Muscle layer of duodenum (tissue), 2 donors: ENCODE data around the gene ARPC4.

Experiments used
- H3K27ac ChIP-seq: one replicate; pipeline ENCODE4 v1.7.0; 2013; ENCODE audit warnings: mild to moderate bottlenecking, low read length
- H3K27me3 ChIP-seq: one replicate; pipeline ENCODE4 v1.7.0; 2013; ENCODE audit warnings: low read depth, mild to moderate bottlenecking, control low read depth, low read length
- H3K36me3 ChIP-seq, 2 donors: one replicate each; pipeline ENCODE4 v1.7.0; 2013; ENCODE audit warnings: low read length in 2 of 2, control low read depth in 1 of 2, mild to moderate bottlenecking in 1 of 2; ENCODE audit not compliant: insufficient read depth in 2 of 2, control insufficient read depth in 1 of 2
- H3K4me1 ChIP-seq, 2 donors: one replicate each; pipeline ENCODE4 v1.7.0; 2013; ENCODE audit warnings: low read length in 2 of 2, mild to moderate bottlenecking in 2 of 2, control low read depth in 1 of 2, moderate library complexity in 1 of 2; ENCODE audit not compliant: insufficient read depth in 2 of 2, control insufficient read depth in 1 of 2
- H3K4me3 ChIP-seq, 2 donors: one replicate each; pipeline ENCODE4 v1.7.0; 2013; ENCODE audit warnings: low read length in 2 of 2, low read depth in 1 of 2, mild to moderate bottlenecking in 1 of 2
- H3K9me3 ChIP-seq, 2 donors: one replicate each; pipeline ENCODE4 v1.7.0; 2013; ENCODE audit warnings: low read length in 2 of 2, control low read depth in 1 of 2, mild to moderate bottlenecking in 1 of 2; ENCODE audit not compliant: control insufficient read depth in 1 of 2
- donor health status: healthy.

ARPC4 gene

DNA sequence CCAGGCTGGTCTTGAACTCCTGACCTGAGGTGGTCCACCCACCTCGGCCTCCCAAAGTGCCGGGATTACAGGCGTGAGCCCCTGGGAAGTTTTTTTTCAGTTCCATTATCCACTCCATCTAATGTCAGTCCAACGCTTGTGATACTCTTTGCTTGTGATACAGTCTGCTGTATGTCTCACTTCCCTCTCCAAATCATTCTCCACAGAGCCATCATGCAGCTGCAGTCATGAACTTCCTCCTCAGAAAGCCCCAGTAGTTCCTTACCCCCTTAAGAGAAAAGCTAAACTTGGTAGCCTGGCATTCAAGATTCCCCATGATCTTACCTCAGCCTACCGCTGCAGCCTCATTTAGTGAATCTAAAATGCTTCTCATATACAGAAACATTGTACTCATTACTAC lies 2.3 kb downstream of the ARPC4 start:
- H3K36me3 ChIP-seq: peaks cover 29 to 40% of the 10 kb centered on the region in 2 donors
- H3K27me3 ChIP-seq: no peaks in the 10 kb centered on the region
- no peak overlapping the region for H3K4me3 ChIP-seq
- no peak overlapping the region for H3K27ac ChIP-seq
- peaks cover 5 to 41% of the 10 kb centered on the region in 2 donors for H3K4me1 ChIP-seq
- no peaks in the 10 kb centered on the region for H3K9me3 ChIP-seq

DNA sequence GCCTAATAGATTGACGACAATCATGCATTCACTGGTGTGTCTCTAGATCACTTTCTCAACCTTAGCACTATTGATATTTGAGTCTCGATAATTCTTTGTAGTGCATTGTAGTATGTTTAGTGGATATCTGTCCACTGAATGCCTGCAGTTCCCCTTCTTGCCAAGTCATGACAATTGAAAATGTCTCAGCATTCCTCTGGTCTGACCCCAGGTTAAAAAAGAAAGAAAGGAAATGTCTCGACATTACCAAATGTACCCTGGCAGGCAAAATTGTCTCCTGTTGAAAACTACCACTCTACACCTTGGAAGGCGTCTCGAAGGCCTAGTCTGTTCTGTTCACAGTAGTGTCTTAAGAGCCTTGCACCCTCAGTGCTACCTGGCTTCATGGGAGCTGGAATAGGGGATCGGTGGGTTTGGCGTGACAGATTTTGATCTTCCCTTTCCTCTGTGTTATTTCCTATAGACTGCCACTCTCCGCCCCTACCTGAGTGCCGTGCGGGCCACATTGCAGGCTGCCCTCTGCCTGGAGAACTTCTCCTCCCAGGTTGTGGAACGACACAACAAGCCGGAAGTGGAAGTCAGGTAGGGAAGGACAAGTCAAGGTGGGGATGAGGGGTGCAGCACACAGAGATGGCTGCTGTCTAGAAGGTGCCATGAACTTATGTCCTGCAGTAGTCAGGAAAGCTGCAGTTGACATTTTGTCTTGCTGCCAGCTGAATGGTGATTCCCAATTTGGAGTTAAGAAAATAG lies 4.5 kb downstream of the ARPC4 start:
- Histone ChIP-seq H3K9me3 (no peaks in the 10 kb centered on the region), H3K36me3 (peaks cover 39 to 50% of the 10 kb centered on the region in 2 donors), H3K4me3 (no peak overlapping the region), H3K27me3 (no peaks in the 10 kb centered on the region), H3K27ac (no peak overlapping the region), H3K4me1 (peaks cover 0 to 28% of the 10 kb centered on the region in 2 donors)

DNA sequence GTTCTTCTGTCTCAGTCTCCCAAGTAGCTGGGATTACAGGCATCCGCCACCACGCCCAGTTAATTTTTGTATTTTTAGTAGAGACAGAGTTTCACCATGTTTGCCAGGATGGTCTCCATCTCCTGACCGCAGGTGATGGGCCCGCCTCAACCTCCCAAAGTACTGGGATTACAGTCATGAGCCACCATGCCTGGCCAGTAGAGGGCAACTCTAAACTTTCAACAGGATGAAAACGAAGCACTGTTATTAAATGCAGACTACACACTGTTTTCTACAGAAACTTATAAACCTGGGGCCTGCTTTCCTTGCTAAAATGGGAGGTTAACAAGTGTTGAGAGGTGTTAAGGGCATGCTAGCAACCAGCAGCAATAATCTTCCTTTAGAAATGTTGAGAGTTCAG lies 7.6 kb downstream of the ARPC4 start:
- Histone ChIP-seq H3K36me3 (peaks cover 64 to 78% of the 10 kb centered on the region in 2 donors), H3K4me1 (peaks cover 0 to 9% of the 10 kb centered on the region in 2 donors), H3K4me3 (no peak overlapping the region), H3K27me3 (no peaks in the 10 kb centered on the region), H3K9me3 (no peaks in the 10 kb centered on the region), H3K27ac (no peak overlapping the region)

DNA sequence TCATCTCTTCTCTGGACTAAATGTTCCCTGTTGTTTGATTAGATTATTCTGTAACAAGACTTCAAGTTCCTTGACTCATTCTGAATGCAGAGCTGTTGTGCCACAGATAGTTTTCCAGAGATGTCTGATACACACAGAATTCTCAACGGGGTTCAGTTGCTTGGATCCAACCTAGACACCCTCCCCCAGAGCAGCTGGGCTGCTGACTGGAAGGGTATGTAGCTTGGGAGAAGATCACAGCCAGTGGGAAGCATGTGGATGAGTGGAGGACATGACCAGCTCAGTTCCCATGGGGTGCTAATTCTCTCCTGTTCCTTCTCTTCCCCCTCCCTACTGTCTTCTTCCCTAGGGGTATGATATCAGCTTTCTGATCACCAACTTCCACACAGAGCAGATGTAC lies 10.6 kb downstream of the ARPC4 start:
- H3K4me1 ChIP-seq: no peaks in the 10 kb centered on the region
- H3K27me3 ChIP-seq: no peaks in the 10 kb centered on the region
- H3K4me3 ChIP-seq: no peak overlapping the region
- no peak overlapping the region for H3K27ac ChIP-seq
- peaks cover 57 to 86% of the 10 kb centered on the region in 2 donors for H3K36me3 ChIP-seq
- no peaks in the 10 kb centered on the region for H3K9me3 ChIP-seq

DNA sequence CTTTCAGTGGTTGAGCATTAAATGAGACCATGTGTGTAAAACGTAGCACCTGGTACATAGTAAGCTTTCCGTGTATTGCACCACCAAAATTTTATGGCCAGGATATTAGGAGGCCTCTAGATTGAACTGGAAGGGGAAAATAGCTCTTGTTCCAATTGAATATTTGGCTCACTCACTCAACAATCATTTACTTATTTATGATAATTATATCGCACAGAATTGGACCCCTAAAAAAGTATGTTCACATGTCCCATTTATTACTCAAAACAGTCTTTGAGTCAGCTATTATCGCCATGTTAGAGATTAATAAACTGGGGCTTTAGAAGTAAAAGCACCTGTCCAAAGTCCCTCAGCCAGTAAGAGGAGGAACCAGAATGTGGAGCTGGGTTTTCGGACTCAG lies 12.1 kb downstream of the ARPC4 start:
- H3K4me3 ChIP-seq: no peak overlapping the region
- no peaks in the 10 kb centered on the region for H3K4me1 ChIP-seq
- no peaks in the 10 kb centered on the region for H3K9me3 ChIP-seq

DNA sequence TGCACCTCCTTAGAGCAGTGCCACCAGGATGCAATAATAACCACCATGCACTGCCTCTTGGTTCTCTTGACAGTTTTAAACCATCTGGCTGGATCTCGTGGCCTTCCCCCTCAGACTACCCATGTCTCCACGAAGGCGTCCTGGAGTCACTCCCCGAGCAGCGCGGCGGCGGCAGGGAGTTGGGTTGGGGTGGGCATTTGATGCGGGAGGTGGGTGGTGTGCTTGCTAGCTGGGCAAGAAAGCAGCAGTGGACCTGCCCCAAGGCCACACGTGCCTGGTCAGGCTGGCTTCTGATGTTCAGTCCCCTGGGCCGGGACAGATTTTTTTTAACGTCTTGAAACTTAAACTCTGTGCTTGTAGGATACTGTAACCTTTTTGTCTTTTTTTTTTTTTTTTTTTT lies 13.3 kb downstream of the ARPC4 start:
- Histone ChIP-seq H3K36me3 (peaks cover 38 to 61% of the 10 kb centered on the region in 2 donors), H3K27ac (no peak overlapping the region), H3K4me1 (peaks cover 0 to 8% of the 10 kb centered on the region in 2 donors), H3K4me3 (no peak overlapping the region), H3K27me3 (no peaks in the 10 kb centered on the region), H3K9me3 (no peaks in the 10 kb centered on the region)

More for the DNA sequence above, 12.1 kb downstream of the ARPC4 start:
- H3K27me3 ChIP-seq: no peaks in the 10 kb centered on the region
- peaks cover 47 to 73% of the 10 kb centered on the region in 2 donors for H3K36me3 ChIP-seq
- H3K27ac ChIP-seq: no peak overlapping the region

DNA sequence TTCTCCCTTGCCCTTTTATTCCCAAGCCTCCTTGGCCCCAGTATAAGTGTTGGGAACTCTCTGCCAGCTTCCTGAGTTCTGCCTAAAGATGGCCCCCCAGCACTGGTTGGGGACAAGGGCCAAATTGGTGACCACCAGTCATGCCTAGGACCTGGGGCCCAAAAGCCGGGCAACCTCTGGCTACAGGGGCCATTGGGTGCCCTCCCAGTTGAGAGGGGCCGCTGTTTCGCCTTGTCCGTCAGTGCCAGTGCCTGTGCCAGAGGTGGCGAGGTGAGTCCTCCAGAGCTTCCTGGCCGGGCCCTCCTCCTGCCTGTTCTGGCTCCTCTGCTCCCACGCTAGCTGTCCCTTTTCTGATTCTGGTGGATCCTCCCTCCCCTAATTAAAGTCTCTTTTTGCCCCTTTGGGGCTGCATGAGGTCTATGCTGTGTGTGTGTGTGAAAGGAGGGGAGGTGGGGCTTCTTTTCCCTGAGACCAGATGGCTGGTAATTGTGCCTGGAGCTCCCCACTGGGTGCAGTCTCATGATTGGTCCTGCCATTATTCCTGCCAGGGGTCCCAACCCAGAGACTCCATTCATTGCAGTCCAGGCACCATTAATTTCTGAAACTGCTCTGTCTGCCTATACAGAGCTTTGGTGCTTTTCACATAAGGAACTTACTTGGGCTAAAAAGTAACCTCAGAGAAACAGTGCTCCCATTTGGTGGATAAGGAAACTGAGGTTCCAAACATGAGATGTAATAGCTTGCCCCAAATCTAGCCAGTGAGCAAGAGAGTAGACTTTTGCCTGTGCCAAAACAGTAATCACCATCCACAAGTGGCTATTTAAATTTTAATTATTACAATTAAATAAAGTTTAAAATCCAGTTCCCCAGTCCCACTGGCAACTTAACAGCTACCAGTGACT lies 14.1 kb downstream of the ARPC4 start:
- H3K9me3 ChIP-seq: no peaks in the 10 kb centered on the region
- H3K27ac ChIP-seq: no peak overlapping the region
- no peak overlapping the region for H3K4me3 ChIP-seq
- H3K4me1 ChIP-seq: peaks cover 0 to 8% of the 10 kb centered on the region in 2 donors
- H3K27me3 ChIP-seq: no peaks in the 10 kb centered on the region
- H3K36me3 ChIP-seq: peaks cover 32 to 53% of the 10 kb centered on the region in 2 donors

DNA sequence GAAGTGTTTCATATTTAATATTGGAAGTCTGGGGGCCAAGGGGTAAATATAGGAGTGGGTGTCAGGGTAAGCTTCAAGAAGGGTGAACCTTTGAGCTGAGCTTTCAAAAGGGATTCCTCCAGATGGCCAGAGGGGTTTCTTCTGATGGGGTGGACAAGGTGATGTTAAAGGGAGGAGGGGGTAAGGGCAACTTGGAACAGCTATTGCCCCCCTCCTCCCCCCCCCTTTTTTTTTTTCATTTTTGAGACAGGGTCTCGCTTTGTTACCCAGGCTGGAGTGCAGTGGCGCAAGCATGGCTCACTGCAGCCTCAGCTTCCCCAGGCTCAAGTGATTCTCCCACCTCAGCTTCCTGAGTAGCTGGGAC lies 15.1 kb downstream of the ARPC4 start:
- Histone ChIP-seq H3K27ac (no peak overlapping the region), H3K4me1 (peaks cover 0 to 8% of the 10 kb centered on the region in 2 donors), H3K27me3 (no peaks in the 10 kb centered on the region), H3K9me3 (no peaks in the 10 kb centered on the region), H3K36me3 (peaks cover 31 to 52% of the 10 kb centered on the region in 2 donors), H3K4me3 (no peak overlapping the region)

DNA sequence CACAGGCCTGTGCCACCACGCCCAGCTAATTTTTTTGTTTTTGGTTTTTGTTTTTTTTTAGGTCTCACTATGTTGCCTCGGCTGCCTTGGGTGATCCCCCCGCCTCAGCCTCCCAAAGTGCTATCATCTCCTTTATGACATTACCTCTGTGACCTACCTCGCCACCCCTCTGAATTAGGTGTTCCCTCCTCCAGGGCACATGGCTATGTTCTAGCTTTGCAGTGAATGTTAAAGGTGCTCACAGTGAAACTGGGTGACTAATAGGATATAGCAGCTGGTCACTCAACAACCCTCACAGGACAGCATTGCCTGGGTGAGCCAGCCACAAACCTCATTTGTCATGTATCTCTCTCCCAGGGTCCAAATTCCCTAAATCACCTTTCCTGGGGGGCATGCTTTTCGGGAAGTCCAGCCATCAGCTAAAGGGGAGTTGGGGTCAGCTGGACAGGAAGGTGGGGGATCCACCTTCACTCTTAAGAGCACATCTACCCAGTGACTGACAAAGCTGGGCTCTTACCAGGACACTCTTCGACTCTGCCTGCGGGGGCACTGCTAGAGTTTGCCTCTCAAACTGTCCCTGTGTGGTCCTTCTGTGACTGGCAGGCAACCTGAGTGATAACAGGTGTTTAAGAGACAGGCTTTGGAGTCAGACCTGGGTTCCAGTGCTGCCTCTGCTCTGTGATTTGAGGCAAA lies 15.6 kb downstream of the ARPC4 start:
- H3K4me3 ChIP-seq: no peak overlapping the region
- peaks cover 0 to 8% of the 10 kb centered on the region in 2 donors for H3K4me1 ChIP-seq
- peaks cover 29 to 50% of the 10 kb centered on the region in 2 donors for H3K36me3 ChIP-seq
- H3K27me3 ChIP-seq: no peaks in the 10 kb centered on the region
- peak overlapping the region; percentile 78 for H3K27ac ChIP-seq
- no peaks in the 10 kb centered on the region for H3K9me3 ChIP-seq

DNA sequence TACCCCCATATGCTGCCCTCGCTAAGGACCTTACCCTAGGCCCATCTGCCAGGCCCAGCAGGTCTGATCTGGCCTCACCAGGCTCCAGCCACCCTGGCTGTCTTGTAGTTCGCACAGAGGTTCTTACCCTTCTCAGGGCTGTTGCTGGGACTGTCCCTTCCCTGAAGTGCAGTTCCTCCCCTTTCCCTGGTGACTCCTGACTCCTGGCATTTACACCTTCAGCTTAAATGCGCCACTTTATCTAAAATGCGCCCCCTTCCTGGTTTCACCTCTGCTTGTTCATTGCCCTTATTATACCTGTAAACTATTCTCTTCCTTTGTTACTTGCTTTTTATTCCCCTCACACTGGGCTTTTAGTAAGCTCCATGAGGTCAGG lies 16.3 kb downstream of the ARPC4 start:
- no peaks in the 10 kb centered on the region for H3K27me3 ChIP-seq
- H3K4me1 ChIP-seq: peaks cover 0 to 8% of the 10 kb centered on the region in 2 donors
- peak overlapping the region; percentile 78 for H3K27ac ChIP-seq
- H3K4me3 ChIP-seq: peak overlapping the region; percentile 68 to 80
- peaks cover 22 to 43% of the 10 kb centered on the region in 2 donors for H3K36me3 ChIP-seq
- H3K9me3 ChIP-seq: no peaks in the 10 kb centered on the region
